DLD1 (cell line): Measurements from ENCODE around the gene SCAF1.

Experiments used
- in situ Hi-C: cut with HindIII; loops from 2 replicates; pipeline ENCODE4 v1.10.0; 2017; ENCODE audit warnings: low sequenced_read_pairs

The SCAF1 gene

GRCh38 chr19:49704888-49705642 lies 63.1 kb downstream of the SCAF1 start:
- in situ Hi-C loops = no loop called here

GRCh38 chr19:49705919-49706318 lies 63.9 kb downstream of the SCAF1 start:
- in situ Hi-C loops = no loop called here
